Measurements from ENCODE around the gene TPRG1. TPM values are rescaled to one million over a fixed set of nuclear protein-coding genes. Genes with fewer than 3 reads are reported as not detected.

TPRG1 gene
- total and polyA plus RNA-seq, 2 donors (not counting 3 experiments of a cell fraction or from before 2014, with no cell fraction given) = 0.30 TPM; not detected in 1

DNA sequence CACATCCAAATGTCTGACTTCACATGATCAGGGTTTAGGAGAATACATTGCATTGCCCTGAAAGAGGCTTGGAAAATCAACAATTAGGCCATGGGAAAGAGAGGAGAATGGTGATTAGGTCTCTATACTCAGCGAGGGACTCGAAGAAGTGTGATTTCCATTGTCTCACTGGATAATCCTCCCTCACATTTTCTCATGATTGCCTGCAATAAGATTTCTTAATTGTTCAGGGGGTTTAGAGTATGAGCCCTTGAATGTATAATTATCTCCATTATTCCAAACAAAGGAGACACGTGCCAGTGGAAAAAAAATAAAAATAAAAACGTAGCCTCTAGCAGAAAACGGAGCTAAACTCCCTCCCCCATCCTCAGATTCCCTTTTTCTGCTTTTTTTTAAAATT lies 173.2 kb downstream of the TPRG1 start:
- POLR2A ChIA-PET = no interaction called here
- dilution Hi-C loops (cut with MboI; ENCODE audit: extremely low pct_ligation_motif_present, low sequenced_read_pairs) = no loop called here

DNA sequence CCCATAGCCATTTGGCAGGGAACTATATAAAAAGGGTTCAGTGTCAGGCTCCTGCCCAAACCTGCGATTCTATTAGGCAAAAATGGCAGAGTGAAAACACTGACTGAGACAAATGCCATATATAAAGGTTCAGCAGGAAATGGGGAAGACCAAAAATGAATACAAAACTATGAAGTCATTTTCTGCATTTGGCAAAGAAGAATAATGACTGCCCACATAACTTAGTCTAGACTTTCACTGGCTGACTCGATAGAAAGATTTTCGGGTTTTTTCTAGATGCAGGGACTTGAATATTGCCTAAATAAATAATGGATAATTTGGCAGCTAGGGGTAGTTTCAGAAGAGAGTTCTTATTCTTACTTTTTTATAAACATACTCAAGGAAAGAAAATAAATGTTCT lies 178.0 kb downstream of the TPRG1 start:
- Histone ChIP-seq H3K27me3 (ENCODE audit: control insufficient read depth in 2 of 2, insufficient read depth in 2 of 2, low read length in 2 of 2) (no peaks in the 10 kb centered on the region), H4K20me1 (replicated peaks; ENCODE audit: control insufficient read depth, extremely low read depth, insufficient read depth, low read length) (no peaks in the 10 kb centered on the region), H2AFZ (ENCODE audit: low read depth, low read length) (no peak overlapping the region), H3K9me3 (replicated peaks; ENCODE audit: control insufficient read depth, insufficient read depth, low read length) (no peaks in the 10 kb centered on the region), H3K4me1 (ENCODE audit: control insufficient read depth, extremely low read depth, insufficient read depth, low read length) (no peaks in the 10 kb centered on the region), H3K9ac (replicated peaks; ENCODE audit: extremely low read depth, insufficient read depth, low read length) (no peak overlapping the region), H3K79me2 (ENCODE audit: control insufficient read depth, insufficient read depth, low read length) (no peaks in the 10 kb centered on the region), H3K4me3 (replicated peaks in 1 of 3; ENCODE audit: insufficient read depth in 1 of 3, low read depth in 1 of 3, low read length in 3 of 3) (no peak overlapping the region), H3K4me2 (ENCODE audit: insufficient read depth, low read length) (no peak overlapping the region), H3K9me1 (replicated peaks; ENCODE audit: control insufficient read depth, extremely low read depth, insufficient read depth, low read length) (no peaks in the 10 kb centered on the region), H3K27ac (ENCODE audit: insufficient read depth, low read depth, low read length) (no peak overlapping the region), H3K36me3 (ENCODE audit: control insufficient read depth in 2 of 2, extremely low read depth in 1 of 2, insufficient read depth in 2 of 2, low read length in 2 of 2) (no peaks in the 10 kb centered on the region)
- ChIA-PET CTCF (no interaction called here), POLR2A (no interaction called here)
- DNase-seq (ENCODE audit: low read depth, low spot score) (no peak), FAIRE-seq (no peak)
- no TSS peak for BruUV-seq (replicated peaks)
- intact Hi-C loops (cut with micrococcal nuclease) (no loop called here), dilution Hi-C loops (cut with MboI; ENCODE audit: extremely low pct_ligation_motif_present, low sequenced_read_pairs) (no loop called here)
- no peak for TF ChIP-seq EZH2 (IDR thresholded peaks at IDR 0.05; ENCODE audit: borderline replicate concordance, low read depth, low read length, severe bottlenecking)
- TF ChIP-seq MYC (IDR thresholded peaks at IDR 0.05; ENCODE audit: low read depth, low read length) = no peak
- no peak for TF ChIP-seq JUN (IDR thresholded peaks at IDR 0.05; ENCODE audit: borderline replicate concordance, insufficient read depth, insufficient read length, low read depth)
- no peak for TF ChIP-seq CTCF (IDR thresholded peaks at IDR 0.05; ENCODE audit: extremely low read depth in 1 of 2, insufficient read depth in 1 of 2, low read depth in 1 of 2, low read length in 2 of 2)

More for the DNA sequence above, 173.2 kb downstream of the TPRG1 start:
- Histone ChIP-seq H3K79me2 (ENCODE audit: control insufficient read depth, insufficient read depth, low read length) (no peaks in the 10 kb centered on the region), H3K9ac (replicated peaks; ENCODE audit: extremely low read depth, insufficient read depth, low read length) (no peak overlapping the region), H3K27me3 (ENCODE audit: control insufficient read depth in 2 of 2, insufficient read depth in 2 of 2, low read length in 2 of 2) (no peaks in the 10 kb centered on the region), H2AFZ (ENCODE audit: low read depth, low read length) (no peak overlapping the region), H3K36me3 (ENCODE audit: control insufficient read depth in 2 of 2, extremely low read depth in 1 of 2, insufficient read depth in 2 of 2, low read length in 2 of 2) (no peaks in the 10 kb centered on the region), H3K4me1 (ENCODE audit: control insufficient read depth, extremely low read depth, insufficient read depth, low read length) (no peaks in the 10 kb centered on the region), H4K20me1 (replicated peaks; ENCODE audit: control insufficient read depth, extremely low read depth, insufficient read depth, low read length) (no peaks in the 10 kb centered on the region), H3K4me3 (replicated peaks in 1 of 3; ENCODE audit: insufficient read depth in 1 of 3, low read depth in 1 of 3, low read length in 3 of 3) (no peak overlapping the region), H3K9me1 (replicated peaks; ENCODE audit: control insufficient read depth, extremely low read depth, insufficient read depth, low read length) (no peaks in the 10 kb centered on the region), H3K27ac (ENCODE audit: insufficient read depth, low read depth, low read length) (no peak overlapping the region), H3K4me2 (ENCODE audit: insufficient read depth, low read length) (no peak overlapping the region), H3K9me3 (replicated peaks; ENCODE audit: control insufficient read depth, insufficient read depth, low read length) (no peaks in the 10 kb centered on the region)
- intact Hi-C loops (cut with micrococcal nuclease) = no loop called here
- DNase-seq (ENCODE audit: low read depth, low spot score) = no peak
- no peak for TF ChIP-seq POLR2AphosphoS5 (IDR thresholded peaks at IDR 0.05; ENCODE audit: insufficient read depth, low read depth, low read length)
- TF ChIP-seq POLR2A (IDR thresholded peaks at IDR 0.05; ENCODE audit: low read depth, low read length) = no peak
- BruUV-seq (replicated peaks) = no TSS peak
- FAIRE-seq = no peak
- CTCF ChIA-PET = no interaction called here

Data from endothelial cell of umbilical vein (primary cell).